OCI-LY3 (cell line): ENCODE results near the gene ANP32B.

Experiments used
- CTCF ChIP-seq: fragments of 200-600, 300-600 bp; sonication (generic); IDR thresholded peaks from 2 replicates; pipeline ENCODE4 v1.5.1; 2014; ENCODE audit warnings: antibody characterized with exemption, low read length, low read depth
- EZH2phosphoT487 ChIP-seq: fragments of 200-600 bp; shearing (Covaris generic); IDR thresholded peaks from 2 replicates; pipeline ENCODE4 v1.6.1; 2018; ENCODE audit warnings: antibody characterized with exemption, mixed run types, low read depth

GRCh38 chr9:97940741-97941140, 42.4 kb upstream of the ANP32B start:
- TF ChIP-seq CTCF (no peak), EZH2phosphoT487 (no peak)
